HG03558 (cell line): ENCODE results near the gene TROAP.

Source experiments
- ATAC-seq: cut with Tn5 transposase; IDR thresholded peaks from one replicate; pipeline ENCODE4 v1.9.1; 2021; ENCODE audit warnings: moderate number of reproducible peaks; ENCODE audit not compliant: unreplicated experiment; ENCODE audit errors: extremely low read depth

TROAP gene

GRCh38 chr12:49340971-49341776 is 18.1 kb downstream of the TROAP start:
- no peak for ATAC-seq

DNA sequence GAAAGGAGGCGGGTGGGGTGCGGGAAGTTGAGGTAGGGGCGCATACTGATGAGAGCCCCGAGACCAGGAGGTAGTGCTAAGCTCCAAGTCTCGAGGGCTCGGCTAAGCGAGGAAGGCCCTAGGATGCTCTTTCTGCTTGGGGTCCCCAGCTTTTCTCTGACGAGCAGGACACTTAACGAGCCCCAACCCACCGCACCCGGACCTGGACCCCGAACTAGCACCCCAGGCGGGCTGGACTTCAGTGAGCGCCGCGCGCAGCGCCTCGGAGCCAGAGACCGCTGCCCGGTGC is 18.7 kb downstream of the TROAP start:
- ATAC-seq, result no peak

DNA sequence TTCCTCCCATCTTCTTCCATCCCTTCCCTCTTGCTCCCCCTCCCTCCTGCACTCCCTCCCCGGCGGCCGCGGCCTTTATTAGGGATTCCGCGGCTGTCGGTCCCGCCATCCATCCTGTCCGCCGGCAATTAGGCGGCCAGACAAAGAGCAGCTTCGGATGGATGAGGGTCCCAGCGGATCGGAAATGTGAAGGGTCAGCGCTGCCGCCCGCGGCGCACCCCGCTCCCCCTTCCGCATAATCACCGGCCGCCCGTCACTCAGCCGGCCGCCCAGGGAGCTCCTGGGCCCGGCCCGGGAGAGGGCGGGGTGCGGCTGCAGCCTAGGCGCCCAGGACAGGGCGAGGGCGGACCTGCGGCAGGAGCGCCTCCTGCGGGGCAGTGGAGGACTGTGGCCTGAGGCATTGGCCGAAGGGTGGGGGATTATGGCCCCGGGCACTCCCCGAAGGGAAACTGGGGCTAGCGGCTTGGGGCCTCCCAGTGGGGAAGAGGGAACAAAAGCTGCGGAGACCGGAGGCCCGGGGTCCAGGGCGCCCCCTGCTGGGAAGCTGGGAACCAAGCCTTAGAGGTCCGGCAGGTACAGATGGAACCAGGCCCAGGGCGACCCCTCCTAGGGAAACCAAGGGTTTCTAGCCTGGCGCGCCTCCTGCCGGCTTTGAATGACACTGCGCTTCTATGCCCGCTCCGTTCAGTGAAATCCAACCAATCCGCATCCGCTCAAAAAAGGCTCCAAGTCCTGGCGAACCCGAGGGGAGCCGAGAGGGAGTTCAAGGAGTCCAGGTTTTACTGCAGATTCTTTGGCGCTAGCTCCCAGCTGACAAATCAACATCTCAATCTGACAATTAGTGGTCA is 19.2 kb downstream of the TROAP start:
- ATAC-seq, result no peak

- no peak for ATAC-seq
These were observed 20.1 kb downstream of the TROAP start for GRCh38 chr12:49342914-49343731.

- no peak for ATAC-seq
These were observed 21.5 kb downstream of the TROAP start for GRCh38 chr12:49344486-49345050.

GRCh38 chr12:49345051-49345824 is 22.2 kb downstream of the TROAP start:
- no peak for ATAC-seq

- ATAC-seq, result no peak
These were observed 23.0 kb downstream of the TROAP start for GRCh38 chr12:49345825-49346658.

DNA sequence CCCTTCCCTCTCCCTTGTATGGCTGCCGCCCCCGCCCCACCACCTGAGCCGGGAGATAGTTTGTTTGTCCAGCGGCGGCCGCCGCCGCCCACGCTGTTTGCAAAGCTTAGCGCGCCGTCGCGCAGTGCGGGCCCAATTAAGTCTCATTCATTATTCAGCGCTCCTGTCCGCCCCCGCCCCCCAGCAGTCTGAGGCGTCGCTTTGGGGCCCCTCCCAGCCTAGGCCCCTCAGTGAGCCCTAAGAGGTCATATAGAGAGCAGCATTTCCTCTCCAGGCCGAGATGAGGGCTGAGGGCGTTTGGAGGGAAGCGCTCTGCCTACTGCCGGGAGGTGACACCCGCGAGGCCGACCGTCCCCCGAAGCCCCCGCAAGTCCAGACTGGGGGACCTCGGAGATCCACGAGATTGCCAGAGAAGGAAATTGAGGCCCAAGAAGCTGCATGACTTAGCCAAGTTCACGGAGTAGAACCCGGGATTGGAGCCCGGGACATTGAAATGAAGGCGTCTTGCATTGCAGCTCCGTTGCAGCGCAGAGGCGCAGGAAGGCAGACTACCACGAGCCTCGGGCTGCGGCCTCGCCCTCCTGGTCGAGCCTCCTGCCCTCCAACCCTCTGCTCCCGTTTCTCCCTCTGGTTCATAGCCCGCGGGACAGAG is 23.7 kb downstream of the TROAP start, which contains the start of gene DNAJC22:
Gene DNAJC22 (plus strand): TSS at position 230 of the 652 bp plus-strand sequence. CDS start 1,985 bp downstream, outside the sequence.
- no peak for ATAC-seq

DNA sequence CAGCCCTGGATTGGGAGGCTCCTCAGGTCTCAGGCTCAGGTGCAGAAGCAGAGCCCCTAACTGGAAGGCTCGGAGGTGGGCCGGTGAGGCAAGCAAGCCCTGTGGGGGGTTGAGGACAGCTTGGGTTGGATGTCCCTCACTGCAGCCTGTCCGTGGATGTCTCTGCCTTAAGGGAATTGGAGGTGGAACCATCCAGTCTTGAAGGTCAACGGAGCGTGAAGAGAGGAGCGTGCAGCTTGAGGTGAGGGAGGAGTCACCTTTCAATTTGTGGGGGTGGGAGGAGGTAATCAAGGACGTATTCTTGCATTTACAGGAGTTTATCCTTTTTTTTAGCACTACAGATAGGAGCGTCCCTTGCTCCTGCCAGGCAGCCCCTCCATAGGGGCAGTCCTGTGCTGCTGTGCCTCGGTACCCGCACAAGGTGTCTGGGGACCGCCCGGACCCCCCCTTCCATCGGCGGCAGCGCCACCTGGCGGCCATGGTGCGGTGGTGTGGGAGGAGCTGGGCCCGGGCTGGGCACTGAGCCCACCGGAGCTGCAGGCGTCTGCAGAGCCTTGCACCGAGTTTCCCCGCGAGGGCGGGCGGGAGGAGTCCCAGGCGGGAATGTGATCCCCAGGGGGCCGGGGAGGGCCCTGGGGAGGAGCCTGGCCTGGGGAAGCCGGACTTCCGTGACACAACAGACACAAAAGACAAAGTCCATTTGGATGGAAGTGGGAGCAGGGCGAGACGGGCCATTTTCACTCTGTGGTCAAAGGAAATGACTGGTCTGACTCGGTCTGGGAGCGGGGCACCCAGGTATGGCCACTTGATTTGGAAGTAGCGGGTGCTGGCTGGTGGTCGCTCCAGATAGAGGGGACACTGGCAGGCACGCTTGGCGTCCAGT is 24.5 kb downstream of the TROAP start:
- no peak for ATAC-seq

- no peak for ATAC-seq
These were observed 25.7 kb downstream of the TROAP start for GRCh38 chr12:49348781-49349180.

DNA sequence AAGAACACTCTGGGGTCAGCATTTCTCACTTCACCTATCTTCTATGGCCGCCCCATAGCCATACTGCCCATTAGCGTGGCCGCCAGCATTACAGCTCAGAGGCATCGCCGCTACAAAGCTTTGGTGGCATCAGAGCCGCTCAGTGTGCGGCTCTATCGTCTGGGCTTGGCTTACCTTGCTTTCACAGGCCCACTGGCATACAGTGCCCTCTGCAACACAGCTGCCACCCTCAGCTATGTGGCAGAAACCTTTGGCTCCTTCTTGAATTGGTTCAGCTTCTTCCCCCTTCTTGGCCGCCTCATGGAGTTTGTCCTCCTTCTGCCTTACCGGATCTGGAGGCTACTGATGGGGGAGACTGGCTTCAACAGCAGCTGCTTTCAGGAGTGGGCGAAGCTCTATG is 26.2 kb downstream of the TROAP start:
- ATAC-seq, result no peak

- ATAC-seq, result no peak
These were observed 29.3 kb downstream of the TROAP start for GRCh38 chr12:49352351-49352750.

GRCh38 chr12:49355913-49356312 is 32.9 kb downstream of the TROAP start:
- ATAC-seq, result no peak

DNA sequence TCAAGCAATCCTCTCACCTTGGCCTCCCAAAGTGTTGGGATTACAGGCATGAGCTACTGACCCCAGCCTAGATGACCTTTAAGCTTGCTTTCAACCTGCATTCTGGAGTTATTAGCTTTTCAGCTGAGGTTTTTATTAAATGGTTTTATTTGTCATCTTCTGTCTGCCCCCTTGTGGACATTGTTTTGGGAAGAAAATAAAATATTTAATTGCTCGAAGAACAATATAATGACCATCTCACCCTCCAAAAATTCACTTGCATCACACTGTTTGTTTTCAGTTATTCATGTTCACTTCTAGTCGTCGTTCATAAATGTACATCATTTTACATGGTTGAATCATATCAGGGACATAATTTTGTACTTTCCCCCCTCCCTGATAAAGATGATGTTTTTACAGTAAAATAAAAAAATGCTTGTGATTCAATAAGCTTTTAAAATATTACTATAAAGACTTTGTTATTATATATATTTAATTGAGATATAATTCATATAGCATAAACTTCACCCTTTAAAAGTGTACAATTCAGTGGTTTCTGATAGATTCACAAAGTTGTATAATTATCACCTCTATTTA is 34.1 kb downstream of the TROAP start:
- ATAC-seq, result no peak

DNA sequence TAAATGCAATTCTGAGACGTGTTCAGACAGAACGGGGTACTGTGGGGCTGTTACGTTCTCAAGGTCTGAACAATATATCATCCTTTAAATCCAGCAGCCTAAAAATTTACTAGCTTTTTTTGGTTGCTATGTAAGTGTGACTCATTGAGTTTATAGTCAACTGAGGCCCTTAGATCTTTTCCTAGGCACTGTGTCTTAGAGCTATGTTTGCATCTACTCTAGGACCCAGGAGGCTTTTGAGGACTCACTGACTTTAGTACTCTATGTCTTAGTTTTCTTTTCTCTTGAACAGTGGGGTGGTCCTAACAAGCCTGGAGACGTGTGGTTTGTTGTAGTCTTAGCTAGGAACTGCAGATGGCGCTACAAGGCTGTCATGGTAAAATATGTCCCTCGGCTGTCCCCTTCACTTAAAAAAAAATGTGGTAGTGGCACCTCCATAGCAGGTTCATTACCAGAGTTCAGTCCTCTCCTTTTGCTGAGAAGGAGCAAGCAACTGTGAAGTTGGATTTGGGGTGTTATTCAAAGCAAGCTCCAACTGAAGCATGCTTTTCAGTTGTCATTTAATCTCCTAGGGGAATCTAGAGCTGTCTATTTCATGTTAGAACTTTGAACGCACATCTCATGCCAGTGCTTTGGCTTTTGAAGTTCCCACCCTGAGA is 35.6 kb downstream of the TROAP start:
- ATAC-seq, result no peak

DNA sequence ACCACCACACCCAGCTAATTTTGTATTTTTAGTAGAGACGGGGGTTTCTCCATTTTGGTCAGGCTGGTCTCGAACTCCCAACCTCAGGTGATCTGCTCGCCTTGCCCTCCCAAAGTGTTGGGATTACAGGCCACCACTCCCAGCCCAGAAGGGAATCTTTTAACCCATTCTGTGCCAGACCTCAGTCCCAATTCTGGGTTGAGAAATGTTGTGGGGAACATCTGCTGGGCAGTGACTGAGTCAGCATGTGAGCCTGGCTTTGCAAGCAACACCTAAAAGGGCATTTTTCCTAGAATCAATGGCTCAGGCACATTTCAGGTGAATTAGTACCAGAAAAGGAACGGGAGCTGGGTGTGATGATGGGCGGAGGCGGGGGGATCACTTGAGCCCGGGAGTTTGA is 36.6 kb downstream of the TROAP start:
- no peak for ATAC-seq
